HG02678 (cell line): ENCODE data around the gene TTC33.
"Not testable (repeated sequence)": the region's sequence is repeated elsewhere in the genome, so short reads cannot be mapped to it uniquely, and the experiment has no call there.

Experiments used
- ATAC-seq: cut with Tn5 transposase; IDR thresholded peaks from one replicate; pipeline ENCODE4 v1.9.1; 2021; ENCODE audit warnings: mild to moderate bottlenecking, moderate library complexity; ENCODE audit not compliant: unreplicated experiment

TTC33 gene

GRCh38 chr5:40720069-40720468 lies 35.7 kb downstream of the TTC33 start:
- ATAC-seq, result no peak

- ATAC-seq, result no peak
These were observed 38.5 kb downstream of the TTC33 start for GRCh38 chr5:40717281-40717680.

GRCh38 chr5:40716590-40716989 lies 39.2 kb downstream of the TTC33 start:
- ATAC-seq, result no peak

DNA sequence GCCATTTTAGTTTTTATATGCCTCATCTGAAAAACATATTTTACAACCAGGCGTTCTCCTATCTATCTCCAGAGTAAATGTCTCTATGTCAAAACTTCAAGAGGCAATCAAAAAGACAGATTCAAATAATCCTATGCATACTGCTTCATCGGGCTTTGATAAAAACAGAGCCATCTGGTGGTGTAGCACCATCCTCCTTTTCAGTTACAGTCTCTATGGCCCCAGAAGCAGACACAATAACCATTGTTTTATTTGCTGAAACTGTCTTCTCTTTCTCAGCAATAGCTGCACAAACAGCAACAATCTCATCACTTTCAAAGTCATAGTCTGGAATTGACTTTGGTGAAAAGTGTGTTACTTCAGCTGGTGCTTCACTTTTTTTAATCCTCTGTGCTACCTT lies 39.8 kb downstream of the TTC33 start:
- no peak for ATAC-seq

DNA sequence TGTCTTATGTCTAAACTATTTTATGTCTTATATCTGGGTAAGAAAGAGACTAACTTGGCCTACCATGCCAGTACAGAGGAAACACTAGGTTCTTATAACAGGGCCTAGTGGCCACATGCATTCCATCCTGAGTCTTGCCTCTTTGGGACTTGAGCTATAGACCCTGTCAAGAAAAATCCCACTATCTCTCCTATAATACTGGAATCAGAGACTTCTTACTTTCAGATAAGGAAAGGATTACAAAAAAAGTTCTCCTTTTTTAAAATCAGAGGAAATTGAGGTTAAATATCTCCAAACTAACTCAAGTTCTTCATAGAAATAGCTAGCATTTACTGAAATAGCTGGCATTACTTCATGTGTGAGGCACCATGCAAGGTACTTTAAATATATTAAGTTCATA lies 41.8 kb downstream of the TTC33 start:
- ATAC-seq, result no peak

- not testable (repeated sequence) for ATAC-seq
These were observed 45.2 kb downstream of the TTC33 start for GRCh38 chr5:40710575-40710974.

GRCh38 chr5:40705484-40705883 lies 50.3 kb downstream of the TTC33 start:
- not testable (repeated sequence) for ATAC-seq

DNA sequence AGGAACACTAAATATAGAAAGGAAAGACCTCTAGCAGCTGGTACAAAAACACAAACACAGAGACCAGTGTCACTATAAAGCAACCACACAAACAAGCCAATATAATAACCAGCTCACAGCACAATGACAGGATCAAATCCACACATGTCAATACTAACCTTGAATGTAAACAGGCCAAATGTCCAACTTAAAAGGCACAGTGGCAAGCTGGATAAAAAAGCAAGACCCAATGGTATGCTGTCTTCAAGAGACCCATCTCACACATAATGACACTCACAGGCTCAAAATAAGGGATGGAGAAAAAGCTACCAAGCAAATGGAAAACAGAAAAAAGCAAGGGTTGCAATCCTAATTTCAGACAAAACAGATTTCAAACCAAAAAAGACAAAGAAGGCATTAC lies 53.7 kb downstream of the TTC33 start:
- ATAC-seq, result not testable (repeated sequence)

DNA sequence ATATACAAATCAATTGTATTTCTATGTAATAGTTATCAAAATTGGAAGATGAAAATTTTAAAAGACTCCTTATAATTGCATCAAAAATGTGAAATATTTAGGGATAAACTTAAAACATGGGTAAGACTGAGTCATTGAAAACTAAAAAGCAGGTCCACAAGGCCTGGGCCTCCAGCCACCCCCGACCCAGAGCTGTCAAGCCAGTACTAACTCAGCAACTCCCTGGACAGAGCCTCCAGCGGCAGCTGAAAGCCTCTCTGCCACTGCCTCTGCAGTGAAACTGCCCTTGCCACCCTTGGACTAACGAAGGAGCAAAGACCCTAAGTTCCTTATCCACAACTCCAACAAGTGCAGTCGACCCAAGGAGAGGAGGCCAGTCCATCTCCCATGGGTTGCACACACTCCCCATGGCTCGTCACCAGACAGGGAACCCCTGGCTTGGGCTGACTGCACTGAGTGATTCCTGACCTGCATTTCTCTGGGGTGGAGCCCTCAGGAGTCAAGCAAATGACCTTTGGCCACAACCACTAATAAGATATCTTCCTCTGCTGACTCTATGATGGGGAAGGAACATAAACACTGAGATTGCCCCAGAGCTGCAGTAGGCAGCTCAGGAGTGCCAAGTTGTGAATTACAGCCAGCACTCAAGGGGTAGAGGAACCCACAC lies 55.5 kb downstream of the TTC33 start:
- no peak for ATAC-seq

DNA sequence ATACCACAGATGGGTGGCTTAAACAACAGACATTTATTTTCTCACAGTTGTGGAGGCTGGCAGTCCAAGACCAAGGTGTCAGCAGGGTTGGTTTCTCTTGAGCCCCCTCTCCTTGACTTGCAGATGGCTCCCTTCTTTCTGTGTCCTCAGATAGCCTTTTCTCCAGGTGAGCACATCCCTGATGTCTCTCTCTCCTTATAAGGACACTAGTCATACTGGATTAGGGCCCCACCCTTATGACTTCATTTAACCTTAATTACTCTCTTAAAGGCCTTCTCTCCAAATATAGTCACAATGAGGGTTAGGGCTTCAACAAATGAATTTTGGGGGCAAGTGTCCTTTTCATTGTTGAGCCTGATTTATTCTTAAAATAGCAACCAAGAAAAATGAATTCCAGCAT lies 61.3 kb downstream of the TTC33 start:
- no peak for ATAC-seq

DNA sequence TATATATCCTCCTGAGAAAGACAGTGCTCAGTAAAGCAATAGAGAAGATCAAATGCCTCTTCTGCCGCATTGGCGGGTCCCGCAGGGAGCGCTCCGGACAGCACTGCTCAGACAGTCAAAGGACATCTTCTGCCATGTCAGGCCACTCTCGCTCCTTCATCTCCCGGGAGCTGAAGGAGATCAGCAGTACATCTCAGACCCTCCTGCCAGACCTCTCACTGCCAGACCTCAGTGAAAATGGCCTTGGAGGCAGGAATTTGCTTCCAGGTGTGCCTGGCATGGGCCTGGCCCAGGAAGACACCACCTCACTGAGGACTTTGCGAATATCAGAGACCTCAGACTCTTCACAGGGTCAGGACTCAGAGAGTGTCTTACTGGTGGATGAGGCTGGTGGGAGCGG lies 63.9 kb downstream of the TTC33 start:
- ATAC-seq, result no peak

- ATAC-seq, result no peak
These were observed 65.5 kb downstream of the TTC33 start for GRCh38 chr5:40690267-40690666.

DNA sequence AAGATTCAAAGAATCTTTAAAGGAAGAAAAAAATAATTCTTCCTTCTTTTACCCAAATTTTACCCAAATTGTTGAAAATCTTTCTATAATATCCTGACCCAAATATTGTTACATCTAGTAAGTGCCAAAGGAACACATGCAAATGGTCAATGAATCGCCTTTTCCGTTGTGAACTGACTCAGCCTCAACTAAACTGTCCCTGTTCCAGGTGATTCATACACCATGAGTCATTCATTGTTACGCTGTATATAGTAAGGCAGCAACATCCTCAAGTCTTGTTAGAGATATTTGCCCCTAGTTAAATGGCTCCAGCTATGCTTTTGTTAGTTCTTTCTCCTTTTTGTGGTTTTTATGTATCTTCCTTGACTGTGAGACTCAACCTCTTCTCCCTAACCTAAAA lies 66.3 kb downstream of the TTC33 start:
- peak; percentile 44 for ATAC-seq

DNA sequence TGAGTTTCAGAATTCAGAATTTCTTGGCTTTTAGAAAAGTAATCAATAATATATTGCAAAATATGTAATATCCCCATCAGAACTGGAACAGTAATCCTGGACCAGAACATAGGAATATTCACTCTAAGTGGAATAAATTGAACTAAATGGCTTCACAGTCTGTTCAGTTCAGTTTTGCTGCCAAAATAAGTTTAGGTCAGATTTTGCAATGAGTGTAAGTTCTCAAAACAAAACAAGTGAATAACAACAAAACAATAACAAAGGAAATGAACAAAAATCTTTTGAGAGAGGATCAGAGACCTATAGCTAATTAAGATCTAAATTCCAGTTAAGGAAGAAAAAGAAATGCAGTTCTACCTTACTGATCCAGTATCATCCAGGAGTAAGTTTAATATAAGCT lies 66.8 kb downstream of the TTC33 start:
- no peak for ATAC-seq

GRCh38 chr5:40688127-40688761 lies 67.5 kb downstream of the TTC33 start:
- peak; percentile 89 for ATAC-seq

GRCh38 chr5:40687321-40687720 lies 68.4 kb downstream of the TTC33 start:
- ATAC-seq, result no peak

GRCh38 chr5:40685976-40686486 lies 69.7 kb downstream of the TTC33 start:
- ATAC-seq, result no peak

DNA sequence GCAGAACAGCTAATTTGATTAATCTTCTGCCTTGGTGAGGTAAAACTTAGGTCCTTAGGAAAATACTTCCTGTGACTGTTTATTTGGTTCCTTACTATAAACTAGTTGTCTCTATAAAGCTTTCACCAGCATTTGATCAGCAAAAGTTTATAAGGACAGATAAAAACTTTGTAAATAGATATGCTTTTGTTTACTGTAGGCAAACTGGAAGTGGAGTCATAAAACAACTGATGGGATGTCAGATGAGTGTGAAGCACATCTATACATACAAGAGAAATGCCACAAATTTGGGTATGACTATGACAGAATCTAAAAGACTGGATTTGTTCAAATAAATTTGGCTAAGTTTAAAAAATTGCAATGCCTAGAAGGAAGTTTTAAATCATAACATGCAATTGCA lies 70.6 kb downstream of the TTC33 start:
- ATAC-seq, result no peak

GRCh38 chr5:40683305-40683704 lies 72.5 kb downstream of the TTC33 start:
- ATAC-seq, result no peak

DNA sequence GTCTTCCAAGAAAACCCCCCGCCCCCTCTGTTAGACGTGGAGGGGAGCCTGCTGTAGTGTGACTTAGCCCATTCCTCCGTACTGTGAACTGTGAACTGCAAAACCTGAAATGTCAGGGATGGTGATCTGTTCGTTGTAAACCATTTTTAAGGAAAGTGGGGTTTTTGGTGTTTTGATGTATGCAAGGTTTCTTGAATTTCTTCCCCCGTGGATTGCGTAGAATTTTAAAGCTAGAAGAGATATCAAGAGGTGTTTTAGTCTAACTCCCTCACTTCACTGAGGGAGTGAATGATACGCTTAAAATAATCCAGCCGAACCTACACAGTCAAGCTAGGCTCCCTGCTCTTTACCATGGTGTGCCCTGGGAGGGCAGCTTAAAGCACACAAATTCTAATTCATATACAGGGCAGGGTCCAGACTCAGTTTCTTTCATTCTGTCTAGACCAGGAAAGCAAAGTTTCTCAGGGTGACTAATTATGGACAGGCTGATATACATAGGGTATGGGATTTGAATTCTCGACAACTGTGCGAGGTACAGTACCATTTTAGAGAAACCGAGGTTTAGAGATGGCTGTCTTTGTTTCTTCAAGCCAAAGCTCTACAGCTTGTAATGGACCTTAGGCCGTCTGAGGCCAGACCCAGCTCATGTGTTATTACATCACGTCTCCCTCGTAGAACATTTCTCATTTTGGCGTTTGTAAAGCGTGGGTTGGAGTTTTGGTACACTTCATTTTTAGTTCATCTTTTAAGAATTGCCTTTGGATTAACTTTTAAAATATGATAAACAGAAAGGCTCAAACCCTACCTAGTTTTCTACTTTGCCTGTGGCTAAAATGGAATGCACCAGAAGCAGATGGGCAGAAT lies 73.4 kb downstream of the TTC33 start:
- no peak for ATAC-seq

GRCh38 chr5:40681363-40682153 lies 74.2 kb downstream of the TTC33 start:
- ATAC-seq, result peak; percentile 26
